ENCODE results near the gene SND1.

The SND1 gene

DNA sequence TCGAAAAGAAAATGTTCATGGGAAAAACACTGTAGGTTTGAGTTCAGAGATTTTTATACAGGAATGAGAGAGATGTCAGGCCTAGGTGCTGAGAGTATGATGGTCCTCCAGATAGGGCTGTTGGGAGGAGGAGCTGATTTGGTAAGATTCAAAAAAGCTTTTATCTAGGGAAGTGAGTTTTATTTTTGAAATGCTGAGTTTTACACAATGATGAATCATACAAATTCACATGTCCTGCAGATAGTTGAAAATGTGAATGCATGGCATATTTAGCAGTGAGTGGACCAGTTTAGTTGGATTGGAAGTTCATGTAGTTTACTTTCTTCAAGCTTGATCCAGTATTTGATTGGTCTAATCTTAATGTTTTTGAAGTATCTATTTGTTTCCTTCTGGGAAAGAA lies 224.4 kb downstream of the SND1 start:
- no peak for DNase-seq

DNA sequence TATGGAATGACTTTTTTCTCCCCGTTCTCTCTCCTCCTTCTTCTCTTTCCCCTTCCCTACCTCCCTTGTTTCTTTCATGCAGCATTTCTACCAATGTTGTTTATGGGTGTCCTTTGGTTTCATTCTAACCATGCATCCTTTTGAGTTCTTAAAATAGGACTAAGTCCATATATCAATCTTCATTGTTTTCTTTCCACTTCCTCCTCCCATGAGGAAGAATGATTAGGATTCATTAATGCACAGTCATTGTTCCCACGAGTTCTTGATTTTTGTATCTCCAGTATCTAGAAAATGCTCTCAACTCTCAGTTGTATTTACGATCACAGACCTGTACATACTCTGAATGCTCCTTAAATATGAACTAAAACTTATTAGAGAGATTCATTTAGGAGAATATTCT lies 226.0 kb downstream of the SND1 start:
- no peak for DNase-seq

DNA sequence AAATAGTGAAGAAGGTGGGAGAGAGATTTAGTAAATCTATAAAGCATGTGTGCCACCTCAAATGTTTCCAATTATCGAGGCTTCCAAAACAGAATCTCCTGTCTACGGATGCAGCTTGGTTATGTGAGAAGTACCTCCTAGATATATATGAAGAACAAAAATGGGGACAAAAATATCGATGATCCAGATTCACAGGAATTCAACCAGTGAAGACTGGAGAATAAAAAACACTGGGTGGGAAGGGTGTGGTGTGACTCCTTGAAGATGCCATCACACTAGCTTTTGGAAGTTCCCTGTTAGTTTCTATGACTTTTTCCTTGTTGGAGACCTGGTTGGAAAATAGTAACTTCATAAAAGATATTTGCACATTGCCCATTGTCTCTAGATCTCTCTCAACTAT lies 226.8 kb downstream of the SND1 start:
- DNase-seq, result no peak

DNA sequence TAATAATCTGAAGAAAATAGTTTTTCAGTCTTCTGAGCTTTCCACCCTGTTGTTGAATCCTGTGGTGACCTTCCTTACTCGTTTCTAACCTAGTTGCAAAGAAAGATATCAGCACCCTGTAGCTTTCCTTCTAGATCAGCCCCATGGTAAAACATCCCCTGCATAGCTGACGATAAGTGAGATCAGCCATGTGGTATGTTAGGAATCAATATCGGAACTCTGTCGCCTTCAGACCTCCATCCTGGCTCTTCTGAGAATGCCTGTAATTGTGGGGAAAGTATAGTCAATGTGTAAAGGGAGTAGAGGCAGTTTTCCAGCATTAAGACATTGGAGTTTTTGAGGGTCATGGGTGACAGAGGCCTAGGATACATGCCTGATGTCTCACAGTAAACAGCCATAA lies 227.4 kb downstream of the SND1 start:
- no peak for DNase-seq

DNA sequence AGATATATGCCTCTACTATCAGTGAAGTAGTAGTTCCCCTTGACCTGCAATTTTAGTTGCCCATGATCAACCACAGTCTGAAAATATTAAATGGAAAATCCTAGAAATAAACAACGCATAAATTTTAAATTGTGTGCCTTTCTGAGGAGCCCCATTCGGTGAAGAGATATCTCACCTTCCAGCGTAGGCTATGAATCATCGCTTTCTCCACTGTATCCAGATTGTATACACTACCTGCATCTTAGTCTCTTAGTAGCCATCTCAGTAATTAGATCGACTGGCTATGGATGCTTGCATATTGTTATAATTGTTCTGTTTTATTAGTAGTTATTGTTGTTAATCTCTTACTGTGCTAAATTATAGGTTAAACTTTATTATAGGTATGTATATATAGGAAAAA lies 227.9 kb downstream of the SND1 start:
- no peak for DNase-seq

DNA sequence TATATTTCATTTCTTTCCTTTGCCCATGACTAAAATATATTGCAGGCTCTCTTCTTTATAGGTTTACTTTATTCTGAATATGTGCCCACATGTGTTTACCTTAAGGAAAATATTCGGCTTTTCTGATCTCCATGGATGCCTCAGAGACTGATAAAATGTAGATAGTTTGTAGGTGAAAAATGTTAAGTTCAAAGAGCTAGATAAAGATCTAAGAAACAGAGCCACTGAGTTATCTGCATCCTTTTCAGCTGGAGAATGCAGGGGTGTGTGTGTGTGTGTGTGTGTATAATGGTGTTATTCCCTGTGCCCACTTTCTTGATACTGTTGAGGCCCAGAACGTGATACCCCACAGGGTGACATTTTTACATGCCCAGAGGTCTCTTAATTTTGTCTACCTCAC lies 228.5 kb downstream of the SND1 start:
- no peak for DNase-seq

DNA sequence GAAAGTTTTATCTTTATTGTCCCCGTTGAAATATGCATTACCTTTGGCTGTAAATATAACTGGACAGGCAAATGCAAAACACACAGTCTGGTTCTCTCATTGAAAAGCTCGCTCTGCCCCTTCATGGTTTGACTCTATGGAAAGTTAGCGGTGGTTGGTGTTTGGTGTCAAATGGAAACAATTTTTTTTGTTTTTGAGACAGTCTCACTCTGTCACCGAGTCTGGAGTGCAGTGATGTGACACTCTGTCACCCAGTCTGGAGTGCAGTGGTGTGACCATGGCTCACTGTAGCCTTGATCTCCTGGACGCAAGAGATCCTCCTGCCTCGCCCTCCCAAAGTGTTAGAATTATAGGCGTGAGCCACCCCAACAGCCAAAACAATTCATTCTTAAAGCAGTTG lies 229.6 kb downstream of the SND1 start:
- no peak for DNase-seq

DNA sequence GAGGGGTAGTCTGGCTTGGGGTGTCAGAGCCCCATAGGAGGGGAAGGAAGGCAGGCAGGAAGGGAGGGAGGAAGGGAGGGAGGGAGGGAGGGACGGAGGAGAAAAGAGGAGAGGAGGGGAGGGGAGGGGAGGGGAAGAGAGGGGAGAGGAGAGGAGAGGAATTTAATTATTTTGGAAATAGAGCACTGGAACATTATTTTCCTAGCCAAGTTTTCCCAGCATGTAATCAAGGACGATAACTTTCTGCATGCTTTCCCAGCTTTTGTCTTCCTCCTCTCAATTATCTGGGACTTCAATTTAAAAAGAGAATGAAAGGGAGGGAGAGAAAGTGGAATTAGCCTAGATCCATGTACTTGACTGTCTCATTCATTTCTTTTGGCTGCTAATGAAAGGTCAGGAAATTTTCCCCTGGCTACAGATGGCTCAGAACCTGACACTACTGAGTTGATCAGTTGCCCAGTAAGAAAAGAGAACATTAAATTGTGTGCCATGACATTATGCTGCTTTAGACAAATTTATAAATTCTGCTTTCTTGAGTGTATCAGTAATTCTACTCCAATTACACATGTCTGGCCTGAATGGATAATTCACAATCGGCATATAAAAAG lies 230.4 kb downstream of the SND1 start:
- no peak for DNase-seq

DNA sequence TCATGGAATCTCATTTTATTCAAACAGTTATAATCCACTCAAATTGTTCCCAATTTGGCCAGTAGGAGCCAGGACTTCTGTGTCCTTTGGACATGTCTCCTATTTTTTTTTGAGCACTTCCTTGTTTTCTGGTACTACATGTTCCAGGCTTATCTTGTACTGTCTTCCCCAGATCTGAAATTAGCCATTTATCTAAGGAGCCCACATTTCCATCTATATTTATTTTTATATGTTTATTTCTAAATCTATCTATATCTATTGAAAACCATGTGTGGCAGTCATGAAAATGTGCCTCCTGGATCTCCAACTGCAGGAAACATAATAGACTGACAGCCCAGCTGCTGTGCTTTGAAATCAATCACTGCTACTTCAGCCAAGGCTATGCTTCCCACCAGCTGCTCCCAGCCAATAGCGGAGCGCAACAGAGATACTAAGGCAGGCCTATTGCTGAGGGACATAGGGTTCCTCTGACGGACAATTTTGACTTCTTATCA lies 232.1 kb downstream of the SND1 start:
- no peak for DNase-seq

DNA sequence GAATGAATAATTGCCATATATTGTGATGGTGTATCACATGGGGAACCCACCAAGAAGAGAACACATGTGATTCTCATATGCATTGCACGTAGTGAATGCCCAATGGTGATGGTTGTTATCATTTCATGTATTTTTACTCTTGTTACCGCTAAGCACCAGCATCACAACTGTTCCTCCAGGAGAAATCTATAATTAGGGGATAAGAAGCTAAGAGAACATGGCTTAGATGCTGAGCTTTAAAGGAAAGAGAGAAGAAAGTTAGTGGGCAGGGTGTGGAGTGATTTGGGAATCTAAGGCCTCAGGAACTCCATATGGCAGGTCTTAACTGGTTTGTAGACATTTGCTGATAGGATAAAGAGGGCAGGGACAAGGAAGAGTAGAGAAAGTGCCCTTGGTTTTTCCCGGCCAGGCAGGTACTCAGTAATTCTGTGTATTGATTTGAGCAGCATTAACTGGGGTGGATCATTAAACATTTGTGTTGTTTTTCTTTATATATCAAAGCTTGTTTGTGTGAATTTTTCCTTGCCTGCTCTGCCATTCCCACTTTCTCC lies 233.3 kb downstream of the SND1 start:
- no peak for DNase-seq

DNA sequence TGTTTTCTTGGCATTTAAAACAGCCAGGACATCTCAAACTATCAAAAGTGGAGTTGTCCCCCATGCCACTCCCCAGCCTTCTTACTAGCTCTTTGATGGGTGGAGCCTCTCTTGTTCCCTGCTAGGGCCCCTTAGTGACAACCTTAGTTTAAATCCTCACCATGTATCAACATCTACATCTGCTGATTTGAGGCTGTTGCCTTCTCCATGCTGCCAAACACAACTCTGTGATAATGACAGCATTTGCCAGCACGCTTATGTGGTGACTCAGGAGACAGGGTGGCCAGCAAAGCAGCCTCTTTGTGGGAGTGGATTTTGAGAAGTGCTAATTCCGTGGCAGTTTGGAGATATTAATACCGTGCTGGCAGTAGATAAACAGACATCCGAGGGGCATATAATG lies 233.8 kb downstream of the SND1 start:
- DNase-seq, result peak; percentile 86

DNA sequence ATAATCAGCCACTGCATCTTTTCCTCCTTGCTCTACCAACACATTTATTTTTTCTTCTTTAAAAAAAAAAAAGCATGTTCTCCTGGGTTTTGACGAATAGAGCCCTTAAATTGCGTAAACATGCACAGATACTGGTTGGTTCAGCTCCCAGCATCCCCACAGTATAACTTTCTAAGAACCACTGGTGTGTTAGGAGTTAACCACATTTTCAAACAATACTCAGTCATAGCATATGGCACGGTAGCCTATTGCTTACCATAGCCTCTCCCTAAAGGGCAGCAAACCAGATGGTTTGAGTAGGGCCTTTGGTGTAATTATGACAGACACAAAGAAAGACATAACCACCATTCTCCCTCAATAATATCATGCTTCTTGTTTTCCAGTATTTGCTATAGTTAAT lies 234.3 kb downstream of the SND1 start:
- no peak for DNase-seq

DNA sequence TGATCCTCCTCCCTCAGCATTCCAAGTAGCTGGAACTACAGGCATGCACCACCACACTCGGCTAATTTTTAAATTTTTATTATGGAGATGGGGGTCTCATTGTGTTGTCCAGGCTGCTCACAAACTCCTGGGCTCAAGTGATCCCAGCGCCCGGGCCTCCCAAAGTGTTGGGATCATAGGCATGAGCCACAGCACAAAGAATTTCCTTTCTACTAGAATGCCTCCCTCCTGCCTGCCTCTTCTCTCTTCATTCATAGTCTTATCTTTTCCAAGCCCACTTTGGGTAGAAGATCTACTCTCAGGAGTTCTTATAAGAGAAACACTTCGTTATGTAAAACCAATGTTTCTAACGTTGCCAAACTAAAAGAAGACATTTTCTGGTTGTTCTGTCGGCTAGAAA lies 235.1 kb downstream of the SND1 start:
- DNase-seq, result no peak

DNA sequence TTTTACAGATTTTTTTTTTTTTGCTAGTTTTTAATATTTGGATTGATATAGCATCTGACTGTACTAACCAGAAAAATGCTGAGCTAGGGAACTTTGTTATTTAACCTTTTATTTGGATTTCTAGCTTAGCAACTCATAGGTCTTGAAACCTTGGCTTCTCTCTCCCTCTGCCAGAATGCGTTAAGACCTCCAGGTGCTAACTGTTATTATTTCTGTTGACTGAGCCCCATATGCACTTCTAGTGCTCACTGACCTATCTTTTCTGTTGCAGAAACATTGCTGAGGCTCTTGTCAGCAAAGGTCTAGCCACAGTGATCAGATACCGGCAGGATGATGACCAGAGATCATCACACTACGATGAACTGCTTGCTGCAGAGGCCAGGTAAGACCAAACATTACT lies 235.6 kb downstream of the SND1 start:
- DNase-seq, result no peak

DNA sequence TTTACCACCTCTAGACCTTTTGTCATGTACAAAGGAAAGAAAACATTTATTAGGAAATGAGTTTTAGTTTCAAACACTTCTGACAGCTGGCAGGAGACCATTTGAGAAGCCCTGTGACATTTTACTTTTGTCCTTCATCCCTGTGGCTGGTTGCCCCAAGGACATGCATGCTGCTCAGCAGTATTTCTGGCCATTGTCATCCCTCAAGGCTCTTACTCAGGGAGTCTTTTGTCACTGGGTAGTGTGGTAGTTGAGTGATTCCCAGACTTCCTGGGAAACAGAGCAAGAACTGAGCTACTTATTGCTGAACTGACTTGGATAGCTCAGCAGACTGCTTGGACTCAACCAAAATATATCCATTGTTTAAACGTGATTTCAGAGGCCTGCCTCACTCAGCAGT lies 236.4 kb downstream of the SND1 start:
- DNase-seq, result peak; percentile 76

DNA sequence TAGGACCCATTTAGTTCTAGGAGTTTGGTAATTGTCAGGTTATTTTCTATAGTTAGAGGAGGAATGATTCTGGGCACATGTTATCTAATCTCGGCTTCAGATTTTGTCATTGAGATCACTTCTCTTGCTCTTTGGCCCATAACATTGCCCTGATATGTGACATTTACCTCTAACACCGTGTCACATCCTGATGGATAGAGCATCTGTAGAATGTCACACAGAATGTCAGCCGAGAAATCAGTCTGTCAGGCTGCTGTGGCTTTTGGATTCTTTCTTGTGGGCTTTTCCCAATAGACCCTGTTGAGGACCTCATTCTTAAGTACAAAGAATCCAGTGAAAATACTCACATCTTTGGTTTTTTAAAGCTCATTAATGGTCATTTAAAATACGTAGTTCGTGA lies 236.8 kb downstream of the SND1 start:
- no peak for DNase-seq

DNA sequence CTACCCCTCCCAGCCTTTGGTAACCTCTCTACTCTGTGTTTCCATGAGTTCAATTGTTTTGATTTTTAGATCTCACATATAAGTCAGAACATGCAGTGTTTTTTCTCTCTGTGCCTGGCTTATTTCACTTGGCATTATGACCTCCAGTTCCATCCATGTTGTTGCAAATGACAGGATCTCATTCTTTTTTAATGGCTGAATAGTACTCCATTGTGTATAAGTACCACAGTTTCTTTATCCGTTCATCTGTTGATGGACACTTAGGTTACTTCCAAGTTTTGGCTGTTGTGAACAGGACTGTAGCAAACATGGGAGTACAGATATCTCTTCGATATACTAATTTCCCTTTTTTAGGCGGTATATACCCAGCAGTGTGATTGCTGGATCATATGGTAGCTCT lies 237.7 kb downstream of the SND1 start:
- DNase-seq, result no peak

DNA sequence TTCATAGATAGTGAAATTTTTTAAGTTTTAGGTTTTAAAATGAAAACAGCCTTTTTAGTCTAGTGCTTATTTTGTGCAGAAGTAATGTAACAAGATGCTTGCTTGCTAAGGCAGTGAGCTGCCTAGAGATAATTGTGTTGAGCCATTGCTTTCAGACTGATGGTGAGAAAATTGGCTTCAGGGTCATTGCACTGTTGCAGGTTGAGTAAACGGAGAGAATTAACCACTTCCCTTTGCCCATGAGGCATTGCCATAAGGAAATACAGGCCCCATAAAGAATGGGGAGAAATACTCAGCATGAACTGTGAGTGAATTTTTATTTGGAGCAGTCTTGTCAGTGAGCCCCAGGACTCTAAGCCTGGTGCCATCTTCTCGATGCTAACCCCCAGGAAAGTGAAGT lies 238.7 kb downstream of the SND1 start:
- DNase-seq, result no peak

DNA sequence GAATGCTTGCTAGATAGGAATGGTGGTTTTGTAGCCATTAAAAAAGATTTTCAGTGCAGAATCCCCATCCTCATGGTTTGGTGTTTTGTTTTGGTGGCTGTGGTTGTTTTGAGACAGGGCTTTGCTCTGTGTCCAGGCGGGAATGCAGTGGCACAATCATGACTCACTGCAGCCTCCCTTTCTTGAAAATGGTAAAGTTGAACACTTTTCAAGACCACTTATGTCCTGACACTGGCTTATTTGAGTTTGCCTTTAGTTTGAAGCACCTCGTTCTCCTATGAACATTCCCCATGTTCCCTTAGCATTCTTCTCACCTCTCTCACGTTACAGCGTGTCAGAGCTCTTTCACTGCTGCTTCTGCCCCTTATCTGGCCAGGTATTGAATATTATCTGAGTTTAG lies 239.2 kb downstream of the SND1 start:
- peak; percentile 67 for DNase-seq

DNA sequence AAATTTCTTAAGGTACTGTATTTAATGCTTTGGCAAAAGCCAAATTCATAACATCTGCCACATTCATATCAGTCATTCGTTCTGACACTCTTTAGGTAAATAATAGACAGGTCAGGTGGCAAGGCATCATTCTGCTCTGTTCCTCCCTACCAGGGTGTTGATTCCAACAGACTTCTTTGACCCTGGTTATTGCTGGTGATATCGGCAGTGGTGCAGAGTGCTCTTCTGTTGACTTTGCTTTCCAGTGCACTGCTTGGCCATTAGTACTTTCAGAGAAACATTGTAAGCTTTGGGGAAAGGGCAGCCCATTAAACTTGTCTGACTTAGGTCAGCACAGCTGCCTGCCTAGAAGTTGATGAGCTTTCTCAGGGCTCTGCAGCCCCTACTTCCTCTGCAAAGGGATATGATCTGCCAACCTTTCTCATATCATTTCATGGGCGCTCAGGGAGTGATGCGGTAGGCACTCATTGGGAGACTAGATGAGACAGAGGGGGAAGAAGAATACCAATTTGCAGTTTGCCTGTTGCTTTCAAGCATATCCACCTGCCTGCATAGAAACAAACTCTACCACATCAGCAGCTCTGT lies 240.0 kb downstream of the SND1 start:
- no peak for DNase-seq

DNA sequence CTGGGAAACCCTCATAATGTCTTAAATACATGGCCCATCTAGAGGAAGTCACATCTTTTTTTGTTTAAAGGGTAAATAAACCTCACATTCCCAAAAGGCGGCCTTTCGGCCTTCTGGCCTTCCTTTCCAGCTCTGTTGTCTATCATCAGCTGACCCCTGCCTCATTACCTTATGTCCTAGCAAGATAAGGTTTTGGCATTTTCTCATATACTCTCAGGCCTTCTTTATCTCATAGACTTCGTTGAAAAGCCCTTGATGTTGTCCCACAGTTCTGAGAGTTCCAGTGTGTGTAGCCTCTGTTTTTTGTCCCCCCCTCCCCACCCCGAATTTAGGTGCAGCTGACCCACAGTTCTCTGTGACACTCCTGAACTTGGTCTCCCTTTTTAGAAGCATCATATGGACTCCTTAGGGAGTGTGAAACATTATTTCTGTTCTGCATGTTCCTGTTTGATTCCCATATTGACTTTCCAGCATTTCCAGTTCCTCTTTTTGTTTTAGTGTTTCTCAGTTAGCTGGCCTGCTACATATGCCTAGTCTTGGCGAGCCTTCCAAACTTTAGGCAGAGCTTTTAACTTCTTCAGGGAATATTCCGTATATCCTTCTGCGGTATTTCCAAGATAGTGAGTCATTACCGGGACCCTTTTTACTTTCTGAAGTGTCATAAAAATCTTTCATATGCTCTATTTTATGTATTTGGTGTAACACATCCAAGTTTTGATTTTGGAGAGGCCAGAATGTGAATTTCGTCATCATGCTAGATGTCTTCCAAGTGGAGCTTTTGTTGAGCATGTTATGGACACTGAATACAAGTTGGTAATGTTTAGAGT lies 240.7 kb downstream of the SND1 start:
- no peak for DNase-seq

DNA sequence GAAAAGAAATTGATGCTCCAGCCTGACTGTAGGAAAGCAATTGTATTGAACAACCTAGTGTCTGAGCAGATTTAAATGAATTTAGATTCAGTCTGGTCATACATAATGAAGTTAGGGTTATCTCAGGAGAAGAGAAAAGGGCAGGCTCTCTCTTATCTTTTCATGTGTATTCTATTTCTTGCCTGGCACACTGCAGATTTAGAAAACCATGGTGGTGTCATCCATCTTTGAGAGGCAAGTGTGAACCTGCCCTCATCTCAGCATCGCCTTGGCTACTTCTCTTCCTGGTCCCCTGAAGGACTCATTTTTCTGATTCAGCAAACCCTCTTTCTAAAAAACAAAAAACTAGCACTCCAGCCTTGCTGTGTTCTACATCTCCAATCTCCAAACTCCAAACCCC lies 241.6 kb downstream of the SND1 start:
- no peak for DNase-seq

DNA sequence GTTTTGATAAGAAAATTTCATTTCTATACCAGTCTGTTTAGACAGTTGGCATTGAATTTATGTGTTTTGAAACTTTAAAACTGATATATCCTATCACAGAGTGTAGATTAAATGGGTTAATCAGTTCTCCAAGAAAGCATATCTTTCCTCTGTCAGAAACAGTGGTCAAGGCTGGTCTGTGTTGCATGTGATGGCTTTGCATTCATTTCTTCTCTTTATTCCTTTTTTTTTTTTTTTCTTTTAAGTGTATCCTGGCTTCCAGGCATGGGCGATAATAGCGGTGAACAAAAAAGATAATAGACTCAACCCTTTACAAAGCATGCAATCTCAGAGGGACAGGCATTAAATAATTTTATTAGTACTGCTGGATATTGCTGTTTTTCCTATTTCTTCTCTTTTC lies 242.6 kb downstream of the SND1 start:
- no peak for DNase-seq

DNA sequence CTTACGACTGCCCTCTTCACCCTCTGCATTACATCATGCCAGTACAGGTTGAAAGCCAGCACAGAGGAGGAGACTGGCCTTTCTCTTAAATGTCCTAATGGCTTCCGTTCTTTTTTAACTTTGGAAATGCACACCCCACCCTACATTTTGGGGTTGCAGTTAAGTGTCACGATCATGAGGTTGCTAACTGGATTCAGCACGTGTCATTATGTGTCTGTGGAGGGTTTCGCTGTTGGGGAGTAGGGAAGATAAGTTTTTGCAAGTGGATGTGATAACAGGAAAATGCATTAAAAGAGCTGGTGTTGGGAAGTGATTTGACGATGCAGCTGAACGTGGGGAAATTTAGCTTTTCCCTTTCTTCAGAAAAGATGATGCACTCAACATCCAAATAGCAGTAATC lies 243.4 kb downstream of the SND1 start:
- DNase-seq, result no peak
